OCI-LY1 (cell line): ENCODE results near the gene ADCY2.

ENCODE experiments used
- EZH2 ChIP-seq: fragments of 200-600 bp; sonication (generic), shearing (Covaris generic); IDR thresholded peaks from 2 replicates; pipeline ENCODE4 v1.8.0; 2017; ENCODE audit warnings: borderline replicate concordance, mixed run types, mild to moderate bottlenecking, antibody characterized with exemption, low read length, moderate library complexity, mixed read lengths
- TF ChIP-seq, protein P1 (sequence below): fragments of 200-600 bp; sonication (generic), shearing (Covaris generic); IDR thresholded peaks from 2 replicates; pipeline ENCODE4 v1.5.1; 2017; ENCODE audit warnings: mild to moderate bottlenecking, antibody characterized with exemption, low read length, moderate library complexity, mixed read lengths

DNA sequence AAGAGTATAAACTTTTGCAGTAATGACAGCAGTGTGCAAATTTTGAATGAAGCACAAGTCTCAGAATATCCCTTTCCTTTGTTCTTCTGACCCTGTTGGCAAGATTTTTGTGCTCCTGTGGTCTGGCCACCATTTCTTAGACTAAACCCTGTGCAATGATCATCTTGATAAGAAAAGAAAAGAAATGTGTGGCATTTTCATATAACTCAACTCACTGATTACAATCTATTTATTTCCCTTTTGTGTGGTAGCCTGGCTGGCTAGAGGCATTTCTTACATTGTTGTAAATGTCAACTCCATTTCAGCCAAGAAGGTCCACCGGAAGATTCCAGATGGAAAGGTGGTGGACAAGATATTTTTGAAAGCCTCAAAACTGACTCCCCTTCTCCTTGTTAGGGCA, 41.9 kb downstream of the ADCY2 start:
- TF ChIP-seq, protein P1, sequence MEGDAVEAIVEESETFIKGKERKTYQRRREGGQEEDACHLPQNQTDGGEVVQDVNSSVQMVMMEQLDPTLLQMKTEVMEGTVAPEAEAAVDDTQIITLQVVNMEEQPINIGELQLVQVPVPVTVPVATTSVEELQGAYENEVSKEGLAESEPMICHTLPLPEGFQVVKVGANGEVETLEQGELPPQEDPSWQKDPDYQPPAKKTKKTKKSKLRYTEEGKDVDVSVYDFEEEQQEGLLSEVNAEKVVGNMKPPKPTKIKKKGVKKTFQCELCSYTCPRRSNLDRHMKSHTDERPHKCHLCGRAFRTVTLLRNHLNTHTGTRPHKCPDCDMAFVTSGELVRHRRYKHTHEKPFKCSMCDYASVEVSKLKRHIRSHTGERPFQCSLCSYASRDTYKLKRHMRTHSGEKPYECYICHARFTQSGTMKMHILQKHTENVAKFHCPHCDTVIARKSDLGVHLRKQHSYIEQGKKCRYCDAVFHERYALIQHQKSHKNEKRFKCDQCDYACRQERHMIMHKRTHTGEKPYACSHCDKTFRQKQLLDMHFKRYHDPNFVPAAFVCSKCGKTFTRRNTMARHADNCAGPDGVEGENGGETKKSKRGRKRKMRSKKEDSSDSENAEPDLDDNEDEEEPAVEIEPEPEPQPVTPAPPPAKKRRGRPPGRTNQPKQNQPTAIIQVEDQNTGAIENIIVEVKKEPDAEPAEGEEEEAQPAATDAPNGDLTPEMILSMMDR, result no peak
- no peak for TF ChIP-seq EZH2
